ENCODE results near the gene GNMT. TPM values are rescaled to one million over a fixed set of nuclear protein-coding genes. Genes with fewer than 3 reads are reported as not detected.
A peak's percentile ranks its signal among the peaks of the same experiment; 100 is the strongest.

The GNMT gene
- total and polyA plus RNA-seq, 9 of the 15 experiments (the other 6 are each of a cell fraction or from before 2014, with no cell fraction given): 0.11 to 0.29 (median 0.15) TPM; not detected in 6

DNA sequence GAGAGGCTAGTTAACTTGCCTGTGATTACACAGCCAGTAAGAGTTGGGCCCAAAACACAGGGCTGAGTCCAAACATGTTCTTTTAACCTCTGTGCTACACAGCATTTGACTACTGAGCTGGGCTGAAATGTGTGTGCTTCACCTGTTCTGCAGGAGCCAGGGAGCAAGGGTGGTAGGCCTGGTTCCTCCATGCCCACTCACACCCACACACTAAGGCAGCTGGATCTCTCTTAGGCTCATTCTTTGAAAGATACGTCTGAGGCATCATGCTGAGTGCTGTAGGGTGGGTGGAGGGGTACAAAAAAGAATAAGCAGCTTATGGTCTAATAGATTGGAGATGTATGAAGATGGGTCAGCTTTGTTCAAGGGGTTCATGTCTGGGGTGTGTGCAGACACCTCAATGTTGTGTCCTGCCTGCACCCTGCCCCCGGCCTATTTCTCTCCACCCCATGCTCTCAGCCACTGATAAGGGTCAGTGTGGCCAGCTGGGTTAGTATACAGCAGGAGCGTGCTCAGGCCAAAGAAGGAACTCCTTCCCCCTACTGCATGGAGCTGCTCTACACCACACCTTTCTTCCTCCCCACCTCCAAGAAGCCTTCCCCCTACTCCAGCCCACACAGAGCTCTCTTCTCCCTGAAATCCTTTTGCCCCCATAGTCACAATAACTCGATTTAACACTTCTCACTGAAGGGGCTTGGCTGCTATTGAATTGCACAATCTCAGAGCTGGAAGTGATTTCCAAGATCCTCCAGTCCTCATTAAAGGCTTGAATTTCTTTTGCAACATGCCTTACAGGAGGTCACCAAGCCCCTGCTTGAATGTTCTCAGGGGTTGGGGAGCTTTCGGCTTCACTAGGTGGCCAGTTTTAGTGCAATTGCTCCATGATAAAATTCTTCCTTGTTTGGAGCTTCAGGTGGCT lies 27.2 kb downstream of the GNMT start (continued):
- TF ChIP-seq, protein P1, sequence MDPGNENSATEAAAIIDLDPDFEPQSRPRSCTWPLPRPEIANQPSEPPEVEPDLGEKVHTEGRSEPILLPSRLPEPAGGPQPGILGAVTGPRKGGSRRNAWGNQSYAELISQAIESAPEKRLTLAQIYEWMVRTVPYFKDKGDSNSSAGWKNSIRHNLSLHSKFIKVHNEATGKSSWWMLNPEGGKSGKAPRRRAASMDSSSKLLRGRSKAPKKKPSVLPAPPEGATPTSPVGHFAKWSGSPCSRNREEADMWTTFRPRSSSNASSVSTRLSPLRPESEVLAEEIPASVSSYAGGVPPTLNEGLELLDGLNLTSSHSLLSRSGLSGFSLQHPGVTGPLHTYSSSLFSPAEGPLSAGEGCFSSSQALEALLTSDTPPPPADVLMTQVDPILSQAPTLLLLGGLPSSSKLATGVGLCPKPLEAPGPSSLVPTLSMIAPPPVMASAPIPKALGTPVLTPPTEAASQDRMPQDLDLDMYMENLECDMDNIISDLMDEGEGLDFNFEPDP (CRISPR knock-in tag; IDR thresholded peaks at IDR 0.05): no peak
- no peak for TF ChIP-seq ZNF589 (CRISPR knock-in tag; IDR thresholded peaks at IDR 0.05; ENCODE audit: low read depth)
- TF ChIP-seq CEBPB (tag; IDR thresholded peaks at IDR 0.05): peak; percentile 94
- peak; percentile 31; the same call in 1 of the 2 replicates for TF ChIP-seq ARID1B (IDR thresholded peaks at IDR 0.05)
- peak; percentile 13; the same call in 1 of the 2 replicates for TF ChIP-seq BHLHE40 (IDR thresholded peaks at IDR 0.05; ENCODE audit: low read length)
- TF ChIP-seq NR2C1 (IDR thresholded peaks at IDR 0.05): peak; percentile 32; the same call in 1 of the 2 replicates
- no peak for TF ChIP-seq NR2C1 (tag; IDR thresholded peaks at IDR 0.05)
- TF ChIP-seq CREM (IDR thresholded peaks at IDR 0.05; ENCODE audit: low read depth): peak; percentile 37
- peak in 1 of 2 experiments; percentile 64; a peak in 2 of 4 replicates for TF ChIP-seq SRF (CRISPR knock-in tag; IDR thresholded peaks at IDR 0.05)
- TF ChIP-seq POU5F1 (IDR thresholded peaks at IDR 0.05; ENCODE audit: borderline replicate concordance, low read depth, low read length, partially characterized antibody): no peak
- no peak for TF ChIP-seq GTF2E2 (tag; IDR thresholded peaks at IDR 0.05)
- TF ChIP-seq TCF3 (CRISPR knock-in tag; IDR thresholded peaks at IDR 0.05): 0 out of 2 replicates have a peak, but pooled peaks have one; percentile 7
- peak; percentile 62; the same call in 1 of the 2 replicates for TF ChIP-seq SPI1 (IDR thresholded peaks at IDR 0.05; ENCODE audit: borderline replicate concordance, low read depth, low read length)
- no peak for TF ChIP-seq ZNF79 (CRISPR knock-in tag; IDR thresholded peaks at IDR 0.05; ENCODE audit: low read depth)
- no peak for TF ChIP-seq ETV5 (CRISPR knock-in tag; IDR thresholded peaks at IDR 0.05; ENCODE audit: low read depth)
- TF ChIP-seq MYC (IDR thresholded peaks at IDR 0.05; ENCODE audit: low read depth, low read length): peak; percentile 72
- no peak for TF ChIP-seq MYC (CRISPR knock-in tag; IDR thresholded peaks at IDR 0.05; ENCODE audit: borderline replicate concordance, low read depth)
- TF ChIP-seq SMAD4 (CRISPR knock-in tag; conservative IDR thresholded peaks at IDR 0.05): peak; percentile 63; the same call in 1 of the 2 replicates
- peak; percentile 63; the same call in 1 of the 2 replicates for TF ChIP-seq GATA2 (CRISPR knock-in tag; IDR thresholded peaks at IDR 0.05)
- peak; percentile 61; the same call in 1 of the 2 replicates for TF ChIP-seq HDGF (IDR thresholded peaks at IDR 0.05)
- peak; percentile 89 to 94; a peak in 3 of 4 replicates for TF ChIP-seq SIN3A (IDR thresholded peaks at IDR 0.05; ENCODE audit: borderline replicate concordance in 2 of 2, control insufficient read depth in 1 of 2, low read depth in 2 of 2, low read length in 2 of 2)
- TF ChIP-seq RBBP5 (IDR thresholded peaks at IDR 0.05; ENCODE audit: borderline replicate concordance, insufficient read depth, low read length, poor library complexity, severe bottlenecking): peak; percentile 39
- TF ChIP-seq NR2C2 (CRISPR knock-in tag; IDR thresholded peaks at IDR 0.05): peak; percentile 55; the same call in 1 of the 2 replicates
- no peak for TF ChIP-seq NR2C2 (tag; IDR thresholded peaks at IDR 0.05)
- peak; percentile 30; the same call in 1 of the 2 replicates for TF ChIP-seq FOXJ2 (tag; IDR thresholded peaks at IDR 0.05)
- TF ChIP-seq ZFP36 (IDR thresholded peaks at IDR 0.05; ENCODE audit: low read depth, low read length, partially characterized antibody): peak; percentile 25
- TF ChIP-seq DACH1 (IDR thresholded peaks at IDR 0.05; ENCODE audit: partially characterized antibody): peak; percentile 80

All from K562 (cell line).